HEK293 (cell line): ENCODE measurements around the gene HLA-DMB.

Experiments
- CTCF ChIA-PET: fragments of 350-600 bp; formaldehyde crosslinking; extraction: SDS; loops from one replicate; lab custom pipeline; 2021; ENCODE audit warnings: antibody characterized with exemption; lab: Yijun Ruan, JAX
- POLR2A ChIA-PET: fragments of 300-600 bp; formaldehyde crosslinking; extraction: SDS; loops from one replicate; lab custom pipeline; 2020; ENCODE audit warnings: antibody characterized with exemption, inconsistent platforms; lab: Yijun Ruan, JAX
- H3K27ac ChIP-seq: fragments of 200-500 bp; sonication (Bioruptor generic); 2 replicates; pipeline ENCODE4 v1.5.1; 2014; ENCODE audit warnings: low read depth, low read length, control low read depth, inconsistent platforms; ENCODE audit errors: extremely low read depth
- H3K36me3 ChIP-seq, 2 experiments: fragments of 200-500 bp in 1 of 2; sonication (Bioruptor generic) in 1 of 2; 1 replicate in 1 of 2; 2 replicates in 1 of 2; pipeline ENCODE4 v1.5.1; 2014 to 2017; ENCODE audit warnings: inconsistent platforms in 2 of 2, low read length in 2 of 2; ENCODE audit not compliant: control insufficient read depth in 2 of 2, insufficient read depth in 1 of 2
- H3K4me1 ChIP-seq: fragments of 200-500 bp; sonication (Bioruptor generic); 2 replicates; pipeline ENCODE4 v1.5.1; 2014; ENCODE audit warnings: mild to moderate bottlenecking, low read length, inconsistent platforms; ENCODE audit not compliant: control insufficient read depth, insufficient read depth
- H3K4me3 ChIP-seq: 2 replicates; pipeline ENCODE4 v1.5.1; 2011; ENCODE audit warnings: low read depth, mild to moderate bottlenecking, control low read depth, low read length, moderate library complexity
- H3K9me3 ChIP-seq: fragments of 200-500 bp; sonication (Bioruptor generic); 2 replicates; pipeline ENCODE4 v1.5.1; 2014; ENCODE audit warnings: low read depth, low read length, inconsistent platforms; ENCODE audit not compliant: control insufficient read depth, insufficient read depth
- EGR2 ChIP-seq: fragments of 450-650 bp; formaldehyde crosslinking; IDR thresholded peaks from 2 replicates; pipeline ENCODE4 v1.5.1; 2016; ENCODE audit warnings: low read depth, missing biosample characterization, missing genetic modification characterization
- IKZF3 ChIP-seq: fragments of 450-650 bp; IDR thresholded peaks from 2 replicates; pipeline ENCODE4 v1.5.0; 2018; ENCODE audit warnings: missing biosample characterization, mild to moderate bottlenecking, missing genetic modification characterization, moderate library complexity
- KLF10 ChIP-seq: fragments of 450-650 bp; IDR thresholded peaks from 2 replicates; pipeline ENCODE4 v1.5.1; 2018; ENCODE audit warnings: missing biosample characterization, mild to moderate bottlenecking, missing genetic modification characterization
- ZBTB21 ChIP-seq: fragments of 450-650 bp; formaldehyde crosslinking; IDR thresholded peaks from 2 replicates; pipeline ENCODE4 v1.5.1; 2017; ENCODE audit warnings: missing biosample characterization, missing genetic modification characterization
- ZBTB7A ChIP-seq: fragments of 450-650 bp; formaldehyde crosslinking; IDR thresholded peaks from 2 replicates; pipeline ENCODE4 v1.5.1; 2016; ENCODE audit warnings: low read depth, missing biosample characterization, missing genetic modification characterization
- ZFHX2 ChIP-seq: fragments of 450-650 bp; formaldehyde crosslinking; conservative IDR thresholded peaks from 2 replicates; pipeline ENCODE4 v1.5.1; 2016; ENCODE audit warnings: missing biosample characterization, missing genetic modification characterization
- ZNF335 ChIP-seq: fragments of 450-650 bp; formaldehyde crosslinking; conservative IDR thresholded peaks from 2 replicates; pipeline ENCODE4 v1.5.1; 2016; ENCODE audit warnings: missing biosample characterization, missing genetic modification characterization
- ZNF341 ChIP-seq: fragments of 450-650 bp; formaldehyde crosslinking; IDR thresholded peaks from 2 replicates; pipeline ENCODE4; 2016; ENCODE audit warnings: low read depth, missing biosample characterization, missing genetic modification characterization
- ZNF423 ChIP-seq: fragments of 450-650 bp; formaldehyde crosslinking; IDR thresholded peaks from 2 replicates; pipeline ENCODE4 v1.5.1; 2016; ENCODE audit warnings: missing biosample characterization, missing genetic modification characterization
- ZNF473 ChIP-seq: fragments of 450-650 bp; formaldehyde crosslinking; IDR thresholded peaks from 2 replicates; pipeline ENCODE4 v1.5.1; 2017; ENCODE audit warnings: missing biosample characterization, missing genetic modification characterization
- ZNF623 ChIP-seq: fragments of 450-650 bp; formaldehyde crosslinking; IDR thresholded peaks from 2 replicates; pipeline ENCODE4 v1.5.1; 2016; ENCODE audit warnings: missing biosample characterization, missing genetic modification characterization
- TF ChIP-seq, protein P1 (sequence below): fragments of 450-650 bp; formaldehyde crosslinking; optimal IDR thresholded peaks from 2 replicates; pipeline ENCODE3; 2016; ENCODE audit warnings: missing biosample characterization, mild to moderate bottlenecking, missing genetic modification characterization
- TF ChIP-seq, protein P2 (sequence below): fragments of 450-650 bp; formaldehyde crosslinking; IDR thresholded peaks from 2 replicates; pipeline ENCODE4 v1.5.1; 2016; ENCODE audit warnings: missing biosample characterization, missing genetic modification characterization
- TF ChIP-seq, protein P3 (sequence below): fragments of 450-650 bp; formaldehyde crosslinking; IDR thresholded peaks from 2 replicates; pipeline ENCODE4 v1.5.1; 2017; ENCODE audit warnings: missing biosample characterization, missing genetic modification characterization

The HLA-DMB gene

DNA sequence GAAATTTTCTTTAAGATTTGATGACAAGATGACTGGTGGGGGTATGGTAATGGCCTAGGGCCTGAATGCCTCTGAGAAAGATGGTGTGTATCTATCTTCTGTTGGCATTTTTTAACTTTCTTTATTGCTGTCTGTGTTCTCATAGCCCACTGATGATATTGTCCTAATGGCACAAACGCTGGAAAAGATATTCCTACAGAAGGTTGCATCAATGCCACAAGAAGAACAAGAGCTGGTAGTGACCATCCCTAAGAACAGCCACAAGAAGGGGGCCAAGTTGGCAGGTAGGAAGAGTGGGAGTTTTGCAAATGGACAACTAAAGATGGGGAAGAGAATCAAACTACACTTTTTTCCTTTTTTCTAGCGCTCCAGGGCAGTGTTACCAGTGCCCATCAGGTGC, 35.1 kb upstream of the HLA-DMB start:
- H3K27ac ChIP-seq: peak overlapping the region; percentile 3; the same call in 1 of the 2 replicates
- TF ChIP-seq ZNF341 (tag by site-specific recombination): 0 out of 2 replicates have a peak, but pooled peaks have one; percentile 31
- no peak for TF ChIP-seq ZBTB21 (tag by site-specific recombination)
- TF ChIP-seq, all 188 proteins: peak for 1
- peak overlapping the region; percentile 97 for H3K4me3 ChIP-seq
- H3K9me3 ChIP-seq: no peaks in the 10 kb centered on the region
- H3K4me1 ChIP-seq: peaks cover 33% of the 10 kb centered on the region
- peaks cover 68 to 94% of the 10 kb centered on the region in 2 experiments for H3K36me3 ChIP-seq
- ChIA-PET POLR2A (interaction anchor here (0.5 to 11.3 kb wide), 5 partner anchors 6 to 1368 kb away, joined by 4 to 405 read pairs (median 264); partner anchors contain the start of gene HLA-DMA), CTCF (interaction anchor here (16.4 to 18.0 kb wide), 2 partner anchors 11 to 21 kb away, joined by 193 to 344 read pairs; partner anchors contain the start of gene HLA-DMA)

DNA sequence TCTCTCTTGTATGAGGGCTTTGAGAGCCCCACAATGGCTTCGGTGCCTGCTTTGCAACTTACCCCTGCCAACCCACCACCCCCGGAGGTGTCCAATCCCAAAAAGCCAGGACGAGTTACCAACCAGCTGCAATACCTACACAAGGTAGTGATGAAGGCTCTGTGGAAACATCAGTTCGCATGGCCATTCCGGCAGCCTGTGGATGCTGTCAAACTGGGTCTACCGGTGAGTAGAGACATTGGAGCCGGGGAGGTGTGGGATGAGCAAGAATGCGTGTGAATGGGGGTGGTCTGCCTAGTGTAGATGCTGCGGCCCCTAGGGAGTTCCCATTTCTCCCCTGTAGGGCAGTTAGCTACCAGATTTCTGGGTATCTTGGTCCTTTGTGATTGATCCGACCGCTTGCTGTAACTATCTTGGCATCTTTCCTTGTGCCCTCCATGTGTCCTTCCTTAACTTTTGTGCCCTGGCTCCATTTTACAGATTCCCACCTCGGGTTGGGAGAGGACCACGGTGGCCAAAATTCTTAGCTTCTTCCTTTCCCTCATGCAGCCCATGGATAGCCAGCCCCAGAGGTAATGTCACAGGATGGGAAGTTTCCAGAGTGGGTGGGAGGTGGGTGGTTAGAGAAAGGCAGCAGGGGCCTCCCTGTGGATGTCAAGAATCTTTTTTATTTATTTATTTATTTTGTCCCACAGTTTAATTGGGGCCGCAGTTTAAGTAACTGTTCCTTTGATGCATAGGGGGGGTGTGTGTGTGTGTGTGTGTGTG, 33.9 kb upstream of the HLA-DMB start:
- CTCF ChIA-PET: interaction anchor here (0.6 to 18.0 kb wide), 9 partner anchors 12 to 725 kb away, joined by 3 to 344 read pairs (median 3); partner anchors contain the start of genes HLA-DMA and TAP2
- peak overlapping the region; percentile 97 for H3K4me3 ChIP-seq
- TF ChIP-seq IKZF3 (0 out of 2 replicates have a peak, but pooled peaks have one; percentile 26), ZNF623 (no peak), KLF10 (tag by site-specific recombination) (0 out of 2 replicates have a peak, but pooled peaks have one; percentile 32), ZNF423 (tag by site-specific recombination) (no peak), EGR2 (tag by site-specific recombination) (peak; percentile 82), ZNF341 (tag by site-specific recombination) (peak; percentile 56), ZFHX2 (tag by site-specific recombination) (peak; percentile 90)
- TF ChIP-seq, protein P1, sequence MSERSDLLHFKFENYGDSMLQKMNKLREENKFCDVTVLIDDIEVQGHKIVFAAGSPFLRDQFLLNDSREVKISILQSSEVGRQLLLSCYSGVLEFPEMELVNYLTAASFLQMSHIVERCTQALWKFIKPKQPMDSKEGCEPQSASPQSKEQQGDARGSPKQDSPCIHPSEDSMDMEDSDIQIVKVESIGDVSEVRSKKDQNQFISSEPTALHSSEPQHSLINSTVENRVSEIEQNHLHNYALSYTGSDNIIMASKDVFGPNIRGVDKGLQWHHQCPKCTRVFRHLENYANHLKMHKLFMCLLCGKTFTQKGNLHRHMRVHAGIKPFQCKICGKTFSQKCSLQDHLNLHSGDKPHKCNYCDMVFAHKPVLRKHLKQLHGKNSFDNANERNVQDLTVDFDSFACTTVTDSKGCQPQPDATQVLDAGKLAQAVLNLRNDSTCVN: peak; percentile 12
- peak overlapping the region; percentile 12; the same call in 1 of the 2 replicates for H3K27ac ChIP-seq
- peaks cover 60 to 83% of the 10 kb centered on the region in 2 experiments for H3K36me3 ChIP-seq
- H3K9me3 ChIP-seq: no peaks in the 10 kb centered on the region
- peaks cover 28% of the 10 kb centered on the region for H3K4me1 ChIP-seq
- POLR2A ChIA-PET: interaction anchor here (0.6 to 11.3 kb wide), 7 partner anchors 8 to 1142 kb away, joined by 3 to 405 read pairs (median 83); partner anchors contain the start of genes HLA-DMA, HLA-DMB, PSMB9 and TAP1

DNA sequence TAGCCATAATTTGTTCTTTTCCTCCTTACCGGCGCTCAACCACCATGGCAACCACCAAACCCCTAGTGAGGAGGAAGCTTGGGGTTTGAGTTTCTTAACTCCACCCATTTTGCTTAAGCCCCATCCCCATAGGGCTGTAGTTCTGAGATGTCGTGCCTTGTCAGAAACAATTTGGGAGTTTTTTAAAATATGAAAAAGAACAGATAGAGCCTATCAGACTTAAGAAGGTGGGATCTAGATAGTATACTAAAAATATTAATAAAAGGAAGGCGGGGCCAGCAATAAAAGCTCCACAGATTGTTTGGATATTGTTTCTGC, 33.1 kb upstream of the HLA-DMB start:
- peaks cover 25% of the 10 kb centered on the region for H3K4me1 ChIP-seq
- TF ChIP-seq, protein P2, sequence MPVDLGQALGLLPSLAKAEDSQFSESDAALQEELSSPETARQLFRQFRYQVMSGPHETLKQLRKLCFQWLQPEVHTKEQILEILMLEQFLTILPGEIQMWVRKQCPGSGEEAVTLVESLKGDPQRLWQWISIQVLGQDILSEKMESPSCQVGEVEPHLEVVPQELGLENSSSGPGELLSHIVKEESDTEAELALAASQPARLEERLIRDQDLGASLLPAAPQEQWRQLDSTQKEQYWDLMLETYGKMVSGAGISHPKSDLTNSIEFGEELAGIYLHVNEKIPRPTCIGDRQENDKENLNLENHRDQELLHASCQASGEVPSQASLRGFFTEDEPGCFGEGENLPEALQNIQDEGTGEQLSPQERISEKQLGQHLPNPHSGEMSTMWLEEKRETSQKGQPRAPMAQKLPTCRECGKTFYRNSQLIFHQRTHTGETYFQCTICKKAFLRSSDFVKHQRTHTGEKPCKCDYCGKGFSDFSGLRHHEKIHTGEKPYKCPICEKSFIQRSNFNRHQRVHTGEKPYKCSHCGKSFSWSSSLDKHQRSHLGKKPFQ (tag by site-specific recombination): no peak
- no peak for TF ChIP-seq ZBTB7A (tag by site-specific recombination)
- peak; percentile 51 for TF ChIP-seq ZNF335
- TF ChIP-seq ZNF473: no peak
- TF ChIP-seq, protein P3, sequence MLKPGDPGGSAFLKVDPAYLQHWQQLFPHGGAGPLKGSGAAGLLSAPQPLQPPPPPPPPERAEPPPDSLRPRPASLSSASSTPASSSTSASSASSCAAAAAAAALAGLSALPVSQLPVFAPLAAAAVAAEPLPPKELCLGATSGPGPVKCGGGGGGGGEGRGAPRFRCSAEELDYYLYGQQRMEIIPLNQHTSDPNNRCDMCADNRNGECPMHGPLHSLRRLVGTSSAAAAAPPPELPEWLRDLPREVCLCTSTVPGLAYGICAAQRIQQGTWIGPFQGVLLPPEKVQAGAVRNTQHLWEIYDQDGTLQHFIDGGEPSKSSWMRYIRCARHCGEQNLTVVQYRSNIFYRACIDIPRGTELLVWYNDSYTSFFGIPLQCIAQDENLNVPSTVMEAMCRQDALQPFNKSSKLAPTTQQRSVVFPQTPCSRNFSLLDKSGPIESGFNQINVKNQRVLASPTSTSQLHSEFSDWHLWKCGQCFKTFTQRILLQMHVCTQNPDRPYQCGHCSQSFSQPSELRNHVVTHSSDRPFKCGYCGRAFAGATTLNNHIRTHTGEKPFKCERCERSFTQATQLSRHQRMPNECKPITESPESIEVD (tag by site-specific recombination): 0 out of 2 replicates have a peak, but pooled peaks have one; percentile 15
- ChIA-PET CTCF (interaction anchor here (0.6 to 18.0 kb wide), 9 partner anchors 13 to 726 kb away, joined by 3 to 344 read pairs (median 3); partner anchors contain the start of genes HLA-DMA and TAP2), POLR2A (interaction anchor here (0.6 to 11.3 kb wide), 6 partner anchors 8 to 1141 kb away, joined by 3 to 405 read pairs (median 174); partner anchors contain the start of genes HLA-DMA, HLA-DMB and TAP2)
- no peaks in the 10 kb centered on the region for H3K9me3 ChIP-seq
- peaks cover 52 to 81% of the 10 kb centered on the region in 2 experiments for H3K36me3 ChIP-seq
- peak overlapping the region; percentile 99 for H3K27ac ChIP-seq
- peak overlapping the region; percentile 97 for H3K4me3 ChIP-seq
